DLD1 (cell line): Measurements from ENCODE around the gene UBL3.

Experiments used
- in situ Hi-C: cut with HindIII; loops from 2 replicates; pipeline ENCODE4 v1.10.0; 2017; ENCODE audit warnings: low sequenced_read_pairs

UBL3 gene

GRCh38 chr13:29716493-29716892, 133.9 kb downstream of the UBL3 start:
- in situ Hi-C loops: no loop called here
